ENCODE results near the gene WDR89. TPM values are rescaled to one million over a fixed set of nuclear protein-coding genes. Genes with fewer than 3 reads are reported as not detected.

WDR89 gene
- total RNA-seq, 2 experiments from 2014 or later, result 14.7 to 27.9 TPM

GRCh38 chr14:63686926-63687325 is 45.3 kb upstream of the WDR89 start:
- Histone ChIP-seq H3K9me2 (ENCODE audit: insufficient read depth, low read length) (no peaks in the 10 kb centered on the region), H3K36me3 (ENCODE audit: insufficient read depth, low read length) (peaks cover 63% of the 10 kb centered on the region), H3K27ac (ENCODE audit: low read depth, low read length, poor library complexity, severe bottlenecking) (no peak overlapping the region), H3K79me2 (ENCODE audit: insufficient read depth, low read depth, low read length) (no peaks in the 10 kb centered on the region), H3K4me1 (ENCODE audit: insufficient read depth, low read length, poor library complexity, severe bottlenecking) (no peaks in the 10 kb centered on the region), H3K4me2 (ENCODE audit: low read length) (no peak overlapping the region), H2AFZ (ENCODE audit: low read length) (no peak overlapping the region), H4K20me1 (ENCODE audit: insufficient read depth, low read length) (no peaks in the 10 kb centered on the region), H3K4me3 (ENCODE audit: low read depth, low read length, poor library complexity, severe bottlenecking) (no peak overlapping the region), H3K9me3 (ENCODE audit: low read length) (no peaks in the 10 kb centered on the region)
- ChIA-PET CTCF (ENCODE audit: unreplicated experiment) (no interaction called here), POLR2A (interaction anchor here (0.6 to 1.0 kb wide), 2 partner anchors 14 to 22 kb away, joined by 3 to 4 read pairs; no protein-coding TSS in a partner anchor)
- no peak for TF ChIP-seq EZH2phosphoT487 (IDR thresholded peaks at IDR 0.05; ENCODE audit: borderline replicate concordance, low read depth, low read length)
- no peak for TF ChIP-seq CTCF (conservative IDR thresholded peaks at IDR 0.05; ENCODE audit: low read length)
- DNase-seq (ENCODE audit: low spot score), result no peak
- intact Hi-C loops (cut with micrococcal nuclease; ENCODE audit: unreplicated experiment), result no loop called here
- BruUV-seq (replicated peaks), result no TSS peak

DNA sequence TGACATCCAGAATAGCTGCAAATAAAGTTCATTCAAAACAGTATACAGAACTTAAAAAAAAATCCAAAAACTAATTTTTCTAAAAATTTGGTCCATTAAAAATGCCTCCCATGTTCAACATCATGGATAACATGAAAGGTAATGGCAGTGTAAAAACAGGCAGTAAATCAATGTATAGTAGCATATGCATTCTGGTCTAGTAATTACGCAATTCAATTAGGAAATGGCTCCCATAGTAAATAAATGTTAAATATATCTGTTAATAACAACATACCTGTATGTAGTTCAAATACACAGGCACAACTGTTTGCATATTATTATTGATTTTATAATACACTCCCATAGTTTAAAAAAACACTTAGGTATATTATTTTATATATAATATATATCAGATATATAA is 43.7 kb upstream of the WDR89 start:
- BruUV-seq (replicated peaks), result no TSS peak
- H3K9me2 ChIP-seq (ENCODE audit: insufficient read depth, low read length), result no peaks in the 10 kb centered on the region
- H3K4me2 ChIP-seq (ENCODE audit: low read length), result no peak overlapping the region
- no peak for TF ChIP-seq EZH2phosphoT487 (IDR thresholded peaks at IDR 0.05; ENCODE audit: borderline replicate concordance, low read depth, low read length)
- no peak for TF ChIP-seq CTCF (conservative IDR thresholded peaks at IDR 0.05; ENCODE audit: low read length)
- H3K27ac ChIP-seq (ENCODE audit: low read depth, low read length, poor library complexity, severe bottlenecking), result no peak overlapping the region
- H3K4me3 ChIP-seq (ENCODE audit: low read depth, low read length, poor library complexity, severe bottlenecking), result no peak overlapping the region
- no peaks in the 10 kb centered on the region for H3K79me2 ChIP-seq (ENCODE audit: insufficient read depth, low read depth, low read length)
- intact Hi-C loops (cut with micrococcal nuclease; ENCODE audit: unreplicated experiment), result no loop called here
- no peaks in the 10 kb centered on the region for H3K4me1 ChIP-seq (ENCODE audit: insufficient read depth, low read length, poor library complexity, severe bottlenecking)
- DNase-seq (ENCODE audit: low spot score), result no peak
- H3K36me3 ChIP-seq (ENCODE audit: insufficient read depth, low read length), result peaks cover 65% of the 10 kb centered on the region
- ChIA-PET CTCF (ENCODE audit: unreplicated experiment) (interaction anchor here (1.1 kb wide), 1 partner anchor 43 kb away, joined by 3 read pairs; no protein-coding TSS in a partner anchor), POLR2A (interaction anchor here (0.7 to 1.2 kb wide), 2 partner anchors 41 to 1477 kb away, joined by 3 to 4 read pairs; no protein-coding TSS in a partner anchor)
- no peaks in the 10 kb centered on the region; the same call in 1 of the 2 replicates for H3K9me3 ChIP-seq (ENCODE audit: low read length)
- H2AFZ ChIP-seq (ENCODE audit: low read length), result no peak overlapping the region
- H4K20me1 ChIP-seq (ENCODE audit: insufficient read depth, low read length), result no peaks in the 10 kb centered on the region

DNA sequence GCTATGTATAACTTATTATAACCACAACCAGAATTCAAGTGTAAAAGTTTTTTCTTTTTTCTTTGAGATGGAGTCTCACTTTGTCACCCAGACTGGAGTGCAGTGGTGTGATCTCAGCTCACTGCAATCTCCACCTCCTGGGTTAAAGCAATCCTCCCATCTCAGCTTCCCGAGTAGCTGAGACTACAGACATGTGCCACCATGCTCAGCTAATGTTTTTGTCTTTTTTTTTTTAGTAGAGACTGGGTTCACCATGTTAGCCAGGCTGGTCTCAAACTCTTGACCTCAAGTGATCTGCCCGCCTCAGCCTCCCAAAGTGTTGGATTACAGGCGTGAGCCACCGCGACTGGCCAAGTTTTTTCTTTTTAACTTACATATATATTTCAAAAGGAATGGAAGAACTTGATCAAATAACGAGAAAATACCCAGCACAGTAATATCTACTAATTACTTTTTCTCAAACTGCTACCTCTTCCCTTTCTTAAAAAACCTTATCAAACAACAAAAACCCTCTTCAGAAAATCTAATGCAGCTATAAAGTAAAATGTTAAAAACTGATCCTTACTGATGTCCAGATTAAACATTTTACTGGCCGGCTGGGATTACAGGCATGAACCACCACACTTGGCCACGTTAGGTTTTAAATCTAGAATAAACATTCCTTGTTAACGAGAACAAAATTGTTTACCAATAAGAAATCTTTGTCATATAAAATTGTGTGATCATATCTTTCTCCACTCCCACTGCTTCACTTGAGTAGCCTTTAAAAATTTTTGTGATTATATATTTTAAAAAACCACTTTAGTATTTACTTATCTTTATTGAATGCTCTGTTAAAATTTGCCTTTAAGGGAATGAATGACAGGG is 41.3 kb upstream of the WDR89 start:
- H3K4me3 ChIP-seq (ENCODE audit: low read depth, low read length, poor library complexity, severe bottlenecking), result no peak overlapping the region
- no peak overlapping the region for H3K27ac ChIP-seq (ENCODE audit: low read depth, low read length, poor library complexity, severe bottlenecking)
- CTCF ChIA-PET (ENCODE audit: unreplicated experiment), result no interaction called here
- no peaks in the 10 kb centered on the region; the same call in 1 of the 2 replicates for H3K9me3 ChIP-seq (ENCODE audit: low read length)
- H3K9me2 ChIP-seq (ENCODE audit: insufficient read depth, low read length), result no peaks in the 10 kb centered on the region
- TF ChIP-seq CTCF (conservative IDR thresholded peaks at IDR 0.05; ENCODE audit: low read length) (no peak), EZH2phosphoT487 (IDR thresholded peaks at IDR 0.05; ENCODE audit: borderline replicate concordance, low read depth, low read length) (no peak)
- no peaks in the 10 kb centered on the region for H3K79me2 ChIP-seq (ENCODE audit: insufficient read depth, low read depth, low read length)
- no peaks in the 10 kb centered on the region for H4K20me1 ChIP-seq (ENCODE audit: insufficient read depth, low read length)
- intact Hi-C loops (cut with micrococcal nuclease; ENCODE audit: unreplicated experiment), result no loop called here
- DNase-seq (ENCODE audit: low spot score), result no peak
- no peak overlapping the region for H3K4me2 ChIP-seq (ENCODE audit: low read length)
- no peak overlapping the region for H2AFZ ChIP-seq (ENCODE audit: low read length)
- no peaks in the 10 kb centered on the region for H3K4me1 ChIP-seq (ENCODE audit: insufficient read depth, low read length, poor library complexity, severe bottlenecking)
- POLR2A ChIA-PET, result interaction anchor here (0.7 to 1.6 kb wide), 6 partner anchors 10 to 468 kb away, joined by 3 to 7 read pairs (median 4); no protein-coding TSS in a partner anchor
- BruUV-seq (replicated peaks), result no TSS peak
- H3K36me3 ChIP-seq (ENCODE audit: insufficient read depth, low read length), result peaks cover 65% of the 10 kb centered on the region
